Measurements from ENCODE around the gene GCK.

Gene GCK

DNA sequence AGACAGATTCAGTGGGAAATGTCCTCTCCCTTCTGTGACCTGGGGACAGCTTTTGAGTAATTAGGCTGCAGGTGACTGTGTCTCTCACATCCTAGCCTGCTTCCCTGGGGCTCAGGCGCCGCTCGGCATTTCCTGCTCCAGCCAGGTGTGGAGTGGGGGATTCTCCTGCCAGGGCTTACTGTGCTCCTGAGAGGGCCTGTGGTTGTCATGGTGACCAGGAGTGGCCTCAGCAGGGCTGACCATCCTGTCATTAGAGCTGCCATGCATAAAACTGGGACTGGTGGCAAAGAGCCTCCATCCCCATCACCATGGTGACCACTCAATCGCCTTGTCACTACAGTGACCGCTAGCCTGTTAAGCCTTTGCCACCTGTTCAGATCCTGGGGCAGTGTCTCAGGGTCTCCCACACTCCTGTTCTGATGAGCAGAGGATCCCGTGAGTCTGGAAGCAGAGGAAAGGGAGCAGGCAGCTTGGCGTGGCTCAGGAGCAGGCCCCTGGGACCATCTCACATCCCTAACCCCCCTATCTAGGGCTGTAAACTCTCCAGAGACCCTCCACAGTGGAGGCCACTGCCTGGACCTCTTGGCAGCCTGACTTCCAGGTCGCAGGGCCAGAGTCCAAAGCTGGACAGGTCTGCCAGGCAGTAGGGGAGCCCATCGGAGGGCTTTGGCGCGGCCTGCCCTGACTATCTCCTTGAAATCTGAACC, at the start of gene GCK:
GCK (minus strand) TSS at position 154 of the 707 bp plus-strand sequence. CDS start 486 bp downstream, outside the sequence.
- DNase-seq (ENCODE audit: low read depth, low spot score): no peak

GRCh38 chr7:44238116-44238695, 49.0 kb upstream of the GCK start:
- no peak for DNase-seq (ENCODE audit: low read depth, low spot score)

DNA sequence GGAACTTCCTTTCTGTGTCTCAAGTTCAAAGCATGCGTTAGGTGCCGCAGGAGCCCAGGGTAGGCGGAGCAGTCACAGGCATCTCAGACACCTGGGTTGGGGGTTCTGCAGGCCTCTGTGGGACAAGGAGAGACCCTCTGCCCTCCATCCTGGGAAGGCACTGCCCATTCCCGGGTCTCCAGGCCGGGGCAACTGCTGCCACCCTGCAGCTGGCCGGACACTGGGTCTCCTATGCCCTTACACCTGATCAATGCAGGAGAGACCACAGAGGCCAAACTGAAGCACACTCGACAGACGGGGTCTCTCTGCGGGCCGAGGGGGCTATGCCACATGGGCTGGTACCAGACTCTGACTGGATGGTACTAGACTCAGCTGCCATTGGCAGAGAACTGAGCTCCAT, 48.5 kb upstream of the GCK start:
- DNase-seq (ENCODE audit: low read depth, low spot score): no peak

- DNase-seq (ENCODE audit: low read depth, low spot score): no peak
Observed at GRCh38 chr7:44236333-44236728, 47.1 kb upstream of the GCK start.

- DNase-seq (ENCODE audit: low read depth, low spot score): no peak
Observed at GRCh38 chr7:44235582-44236332, 46.5 kb upstream of the GCK start.

GRCh38 chr7:44235066-44235465, 45.8 kb upstream of the GCK start:
- DNase-seq (ENCODE audit: low read depth, low spot score): no peak

DNA sequence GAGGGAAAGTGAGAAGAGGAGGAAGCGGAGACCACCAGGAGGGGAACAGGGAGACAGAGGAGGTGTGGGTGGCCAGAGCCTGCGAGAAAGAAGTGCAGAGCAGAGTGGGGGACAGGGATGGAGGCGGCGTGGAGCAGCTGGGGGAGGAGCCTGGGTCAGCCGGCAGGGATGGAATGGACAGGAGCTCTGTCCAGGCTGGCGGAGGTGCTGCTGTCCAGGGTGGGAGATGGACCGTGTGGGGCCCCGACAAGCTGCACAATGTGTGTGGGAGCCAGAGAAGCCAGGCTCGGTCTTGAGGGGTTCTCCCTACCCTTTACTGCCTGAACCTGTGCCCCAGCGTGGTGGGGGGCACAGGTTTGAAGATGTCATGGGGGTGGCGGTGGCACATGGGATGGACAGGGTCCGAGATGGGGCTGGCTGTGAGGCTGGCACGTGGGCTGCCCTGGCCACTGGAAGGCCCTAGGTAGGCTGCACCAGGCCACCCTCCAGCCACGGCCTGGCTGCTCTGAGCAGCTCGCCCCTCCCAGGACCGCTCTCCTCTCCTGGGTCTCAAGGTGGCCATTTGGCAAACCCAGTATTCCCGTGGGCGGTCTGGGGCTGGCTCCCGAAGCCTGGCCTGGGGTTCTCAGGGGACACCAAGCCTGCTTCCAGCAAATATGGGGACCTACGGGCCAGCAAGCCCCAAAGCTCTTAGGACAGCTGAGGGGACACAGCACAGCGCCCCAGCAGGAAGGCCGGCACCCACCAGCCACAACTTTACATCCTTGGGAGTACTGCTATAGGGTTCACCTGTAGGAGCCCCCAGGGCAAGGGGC, 43.9 kb upstream of the GCK start:
- DNase-seq (ENCODE audit: low read depth, low spot score): no peak

DNA sequence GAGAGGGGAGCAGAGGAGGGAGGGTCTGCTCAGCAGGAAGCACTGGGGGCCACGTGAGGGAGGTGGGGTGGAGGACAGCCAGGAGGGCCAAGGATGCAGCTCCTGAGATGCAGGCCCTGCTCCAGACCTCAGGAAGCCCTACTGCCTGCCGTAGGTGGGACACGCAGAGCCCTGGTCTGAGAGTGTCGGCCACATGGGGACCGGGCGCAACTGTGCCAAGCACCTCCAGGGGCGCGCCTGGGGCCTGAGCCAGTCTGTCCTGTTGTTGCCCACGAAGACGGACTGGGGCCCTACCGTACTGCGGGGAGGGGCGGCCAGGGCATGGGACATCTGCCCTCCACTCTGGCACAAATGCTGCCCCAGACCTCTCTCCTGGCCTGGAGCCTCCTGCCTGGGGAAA, 43.2 kb upstream of the GCK start:
- DNase-seq (ENCODE audit: low read depth, low spot score): no peak

- DNase-seq (ENCODE audit: low read depth, low spot score): no peak
Observed at GRCh38 chr7:44231088-44231487, 41.8 kb upstream of the GCK start.

DNA sequence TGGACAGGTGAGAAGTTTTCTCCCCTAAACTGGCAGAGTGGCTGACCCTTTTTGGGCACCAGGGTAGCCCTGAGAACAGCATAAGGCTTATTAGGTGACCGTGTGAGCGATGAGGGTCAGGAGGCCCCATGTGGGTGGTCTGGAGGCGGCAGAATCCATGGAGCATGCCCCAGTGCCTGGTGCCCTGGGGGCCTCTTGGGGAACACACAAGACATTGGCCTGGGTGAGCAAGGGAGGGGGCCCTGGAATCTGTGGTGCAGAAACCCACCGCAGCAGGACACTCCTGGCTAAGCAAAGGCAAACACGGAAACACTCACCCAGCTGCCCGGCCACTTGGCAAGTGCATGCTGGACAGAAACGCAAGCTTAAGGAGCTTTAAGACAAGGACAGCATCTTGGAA, 41.0 kb upstream of the GCK start:
- no peak for DNase-seq (ENCODE audit: low read depth, low spot score)

DNA sequence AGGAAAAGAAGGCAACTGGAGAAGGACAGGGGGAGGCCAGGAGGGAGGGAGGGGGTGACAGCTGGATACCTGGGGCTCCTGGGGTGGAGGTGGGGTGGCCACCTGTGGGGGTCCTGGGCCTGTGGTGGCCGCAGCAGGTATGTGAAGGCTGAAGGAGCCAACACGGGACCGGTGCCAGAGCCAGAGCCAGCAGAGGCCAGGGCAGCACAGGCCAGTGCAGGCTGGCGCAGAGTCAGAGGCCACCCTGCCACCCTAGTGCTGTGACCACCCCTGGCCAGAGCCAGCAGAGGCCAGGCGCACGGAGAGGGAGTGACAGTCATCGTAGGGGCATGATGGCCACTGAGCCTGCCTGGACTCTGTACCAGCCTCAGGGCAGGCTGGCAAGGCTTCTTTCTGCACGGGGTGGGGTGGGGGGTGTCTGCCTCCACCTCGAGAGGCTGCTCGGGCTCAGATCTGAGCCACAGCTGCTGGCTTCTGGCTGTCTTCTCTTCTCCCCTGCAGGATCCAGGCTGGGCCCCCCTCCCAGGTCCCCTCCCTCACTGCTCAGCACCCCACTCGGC, 40.4 kb upstream of the GCK start:
- no peak for DNase-seq (ENCODE audit: low read depth, low spot score)

- no peak for DNase-seq (ENCODE audit: low read depth, low spot score)
Observed at GRCh38 chr7:44228571-44229350, 39.5 kb upstream of the GCK start.

DNA sequence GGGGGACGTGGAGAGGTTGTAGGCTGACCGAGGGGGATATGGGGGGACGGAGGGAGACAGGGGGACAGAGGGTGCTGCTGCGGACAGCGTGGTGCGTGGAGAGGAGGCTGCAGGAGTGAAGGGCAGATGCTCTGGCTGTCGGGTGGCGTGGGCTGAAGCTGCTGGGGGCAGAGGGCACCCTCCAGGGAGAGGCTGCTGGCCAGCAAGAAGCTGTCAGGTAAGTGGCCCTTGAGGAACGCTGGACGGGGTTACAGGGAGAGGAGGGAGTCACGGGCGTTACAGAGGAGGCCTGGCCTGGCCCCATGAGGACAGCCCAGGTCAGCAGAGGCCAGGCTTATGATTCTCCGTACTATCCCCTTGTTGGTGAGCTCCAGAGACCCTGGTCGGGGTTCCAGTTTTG, 38.7 kb upstream of the GCK start:
- DNase-seq (ENCODE audit: low read depth, low spot score): no peak

DNA sequence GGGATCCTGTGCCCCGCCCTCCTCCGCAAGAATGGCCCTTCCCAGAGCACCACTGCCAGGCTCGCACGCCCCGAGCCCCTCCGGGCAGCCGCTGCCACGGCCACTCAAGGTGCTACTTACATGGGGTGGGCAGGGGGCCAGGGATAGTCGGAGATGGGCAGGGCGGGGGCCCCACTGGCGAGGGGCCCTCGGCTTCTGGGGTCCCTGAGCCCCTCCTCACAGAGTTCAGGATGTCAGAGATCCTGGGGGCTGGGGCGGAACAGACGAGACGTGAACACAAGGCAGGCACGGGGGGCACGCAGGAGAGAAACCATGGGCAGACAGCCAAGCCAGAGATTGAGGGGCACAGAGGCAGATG, 37.1 kb upstream of the GCK start:
- DNase-seq (ENCODE audit: low read depth, low spot score): no peak

DNA sequence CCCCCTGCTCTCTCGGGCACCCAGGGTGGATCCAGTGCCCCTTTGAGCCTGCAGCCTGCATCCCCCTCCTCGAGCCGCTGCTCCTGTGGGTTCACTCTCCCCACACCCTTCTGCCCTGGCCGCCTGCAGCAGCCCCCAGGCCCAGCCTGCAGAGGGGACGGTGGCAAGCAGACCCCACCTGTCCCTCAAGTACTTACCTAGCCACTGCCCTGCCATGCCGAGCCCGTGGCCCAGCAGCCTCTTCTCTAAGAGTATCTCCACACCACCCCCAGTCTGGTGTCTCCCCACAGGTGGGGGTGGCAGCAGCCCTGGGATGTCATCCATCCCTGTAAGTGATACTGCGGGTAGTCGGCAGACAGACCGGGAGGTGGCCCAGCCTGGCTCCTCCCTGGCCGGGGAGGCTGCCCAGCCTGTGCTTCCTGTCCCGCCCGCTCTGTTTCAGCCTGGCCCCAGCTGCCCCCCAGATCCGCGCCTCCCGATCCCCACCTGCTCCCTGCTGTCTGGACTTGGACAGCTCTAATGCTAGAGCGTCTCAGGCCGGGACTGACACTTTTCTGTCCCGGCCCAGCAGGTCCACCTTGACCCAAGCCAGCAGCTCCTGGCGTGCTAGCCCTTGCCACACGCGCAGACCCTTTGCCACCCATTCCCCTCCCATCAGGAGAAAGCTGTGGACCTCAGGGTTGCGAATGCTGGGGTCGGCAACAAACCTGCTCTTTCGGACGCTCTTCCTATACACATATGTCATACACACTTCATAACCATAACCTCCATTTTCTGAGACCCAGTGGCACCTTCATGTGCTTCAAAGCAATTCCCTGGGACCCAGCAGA, 36.5 kb upstream of the GCK start:
- DNase-seq (ENCODE audit: low read depth, low spot score): no peak

DNA sequence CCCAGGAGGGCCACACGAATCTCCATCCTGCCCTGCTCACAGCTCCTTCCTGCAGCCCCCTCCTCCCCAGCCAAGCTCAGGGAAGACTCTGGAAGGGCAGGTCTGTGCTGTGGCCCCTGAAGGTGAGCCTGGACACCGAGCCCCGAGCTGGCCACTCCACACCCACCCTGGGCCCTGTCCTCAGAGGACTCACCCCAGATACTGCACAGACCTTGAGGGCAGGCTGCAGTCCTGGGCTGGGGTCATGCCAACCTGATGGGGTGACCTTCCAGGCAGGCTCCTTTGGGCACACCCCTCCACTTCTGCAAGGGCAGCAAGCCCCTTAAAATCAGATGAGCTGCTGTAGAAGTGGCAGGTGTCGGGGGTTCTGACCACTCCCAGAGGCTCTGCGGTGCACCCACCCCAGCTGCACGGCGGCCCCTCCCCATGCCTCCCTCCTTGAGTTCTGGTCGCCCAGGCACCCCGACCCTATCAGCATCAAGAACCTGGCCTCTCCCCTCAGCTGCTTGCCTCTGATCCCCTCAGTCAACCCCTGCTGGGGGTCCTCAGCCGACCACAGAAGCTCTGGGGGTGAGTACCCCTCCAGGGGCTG, 35.8 kb upstream of the GCK start:
- no peak for DNase-seq (ENCODE audit: low read depth, low spot score)

DNA sequence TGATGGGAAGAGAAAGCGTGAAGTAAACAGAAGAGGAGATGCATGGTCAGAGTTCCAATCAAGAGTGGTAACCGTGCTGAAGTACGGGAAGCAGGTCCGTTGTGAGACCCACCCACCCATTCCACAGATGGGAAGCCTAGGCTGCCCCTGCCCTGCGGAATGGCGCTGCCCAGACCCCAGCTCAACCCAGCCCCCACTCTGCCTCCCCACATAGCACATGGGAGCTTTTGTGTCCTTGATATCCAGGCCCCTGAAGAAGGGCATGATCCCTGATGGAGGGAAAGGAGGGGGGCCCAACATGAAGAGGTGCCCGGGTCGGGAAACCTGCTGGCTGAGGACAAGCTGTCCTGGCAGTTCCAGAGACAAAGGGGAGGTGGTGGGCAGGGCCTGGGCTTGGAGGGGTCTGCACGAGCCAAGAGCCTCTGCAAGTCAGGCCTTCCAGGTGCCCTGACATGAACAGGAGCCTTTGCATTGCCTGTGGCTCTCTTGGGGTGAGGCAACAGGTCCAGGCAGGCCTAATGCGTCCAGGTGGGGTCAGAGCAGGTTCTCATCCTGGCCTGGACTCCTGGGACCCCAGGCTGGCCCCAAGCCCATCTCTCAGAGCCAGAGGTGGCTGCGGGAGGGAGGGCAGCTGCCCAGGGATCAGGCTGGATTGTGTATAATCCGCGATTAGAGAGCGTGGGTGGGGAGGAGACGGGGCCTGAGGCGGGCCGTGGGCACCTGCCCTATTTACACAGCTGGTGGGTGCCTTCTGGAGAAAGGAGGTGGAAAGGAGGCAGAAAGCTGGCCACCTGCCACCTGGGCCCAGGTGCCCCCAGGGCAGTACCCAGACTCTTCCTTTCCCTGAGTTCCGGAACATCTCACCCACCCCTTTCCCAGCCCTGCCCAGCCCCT, 35.1 kb upstream of the GCK start:
- DNase-seq (ENCODE audit: low read depth, low spot score): no peak

DNA sequence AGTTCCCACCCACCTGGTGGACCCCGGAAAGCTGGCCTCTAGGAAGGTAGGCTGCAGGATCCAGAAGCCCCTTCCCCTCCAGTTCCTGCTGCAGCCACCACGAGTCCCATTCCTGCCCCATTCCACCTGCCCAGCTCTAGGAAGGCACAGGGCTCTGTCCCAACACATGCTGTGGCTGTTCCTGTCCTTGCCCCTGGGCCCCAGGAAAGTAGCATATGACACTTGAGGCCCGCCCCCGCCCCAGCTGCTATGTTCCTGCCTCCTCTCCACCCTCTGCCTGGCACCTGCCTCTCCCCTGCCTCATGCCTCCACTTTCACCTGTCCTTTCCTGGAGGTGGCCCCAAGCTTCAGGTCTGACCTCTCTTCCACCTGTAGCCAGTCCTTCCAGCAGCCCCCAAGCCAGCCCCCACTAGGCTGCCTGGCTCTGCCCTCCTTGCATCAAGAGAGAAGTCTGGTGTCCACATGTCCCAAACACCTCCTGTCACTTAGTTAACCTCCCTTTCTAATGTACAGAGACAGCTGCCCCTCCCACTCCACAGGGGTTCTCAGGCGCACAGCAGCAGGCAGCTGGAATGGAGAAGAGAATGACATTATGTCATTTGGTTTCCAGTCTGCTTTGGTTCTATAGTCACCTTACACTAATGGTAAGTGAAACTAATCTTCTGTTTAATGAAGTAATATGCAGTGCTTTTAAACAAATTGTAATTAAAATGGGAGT, 34.3 kb upstream of the GCK start:
- DNase-seq (ENCODE audit: low read depth, low spot score): no peak

Data from activated CD4-positive, CD25-positive, alpha-beta regulatory T cell treated with anti-CD3 and anti-CD28 coated beads, Interleukin-2, amount 50 U/mL, for 16 hours (primary cell).